UCSD-AML1 (cell line): ENCODE measurements around the gene NONO.
"Not testable (repeated sequence)": the region's sequence is repeated elsewhere in the genome, so short reads cannot be mapped to it uniquely, and the experiment has no call there.

Source experiments
- DNase-seq: peaks from one replicate; lab custom pipeline; 2025; ENCODE audit not compliant: unreplicated experiment; lab: John Stamatoyannopoulos, UW

NONO gene

GRCh38 chrX:71282514-71283402 lies 677 bp upstream of the NONO start:
- DNase-seq = no peak

DNA sequence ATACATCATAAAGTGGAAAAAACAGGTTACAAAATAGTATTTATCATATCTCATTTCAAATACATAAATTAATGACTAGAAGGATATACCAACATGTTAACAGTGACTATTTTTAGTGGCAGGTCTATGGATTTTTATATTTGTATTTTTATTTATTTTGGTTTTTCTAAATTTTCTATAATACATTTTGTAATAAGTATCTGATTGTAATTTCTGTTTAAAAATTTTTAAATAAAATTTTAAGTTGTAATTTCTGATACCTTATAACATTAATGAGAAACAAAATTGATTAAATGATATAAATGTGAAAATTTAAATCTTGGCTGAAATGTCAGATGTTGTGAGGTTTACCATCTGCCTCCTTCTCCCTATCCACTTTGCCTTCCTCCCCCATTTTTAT lies 2.5 kb downstream of the NONO start:
- no peak for DNase-seq

DNA sequence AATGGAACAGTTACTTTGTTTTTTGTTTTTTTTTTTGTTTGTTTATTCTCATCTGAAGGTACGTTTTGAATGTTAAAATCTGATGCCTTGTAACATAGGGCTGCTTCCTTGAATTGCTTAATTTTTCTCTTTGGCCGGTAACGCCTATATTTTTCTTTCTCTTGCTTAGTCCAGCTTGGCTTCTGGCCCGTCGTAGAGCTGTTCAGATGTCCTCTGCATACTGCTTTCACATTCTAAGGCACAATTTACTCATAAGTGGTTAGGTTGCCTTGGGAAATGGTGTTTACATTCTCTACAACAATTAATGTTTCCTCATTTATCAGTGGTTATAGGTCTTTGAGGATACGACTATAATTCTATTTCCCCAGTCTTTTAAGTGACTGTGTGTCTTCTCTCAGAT lies 7.9 kb downstream of the NONO start:
- no peak for DNase-seq

DNA sequence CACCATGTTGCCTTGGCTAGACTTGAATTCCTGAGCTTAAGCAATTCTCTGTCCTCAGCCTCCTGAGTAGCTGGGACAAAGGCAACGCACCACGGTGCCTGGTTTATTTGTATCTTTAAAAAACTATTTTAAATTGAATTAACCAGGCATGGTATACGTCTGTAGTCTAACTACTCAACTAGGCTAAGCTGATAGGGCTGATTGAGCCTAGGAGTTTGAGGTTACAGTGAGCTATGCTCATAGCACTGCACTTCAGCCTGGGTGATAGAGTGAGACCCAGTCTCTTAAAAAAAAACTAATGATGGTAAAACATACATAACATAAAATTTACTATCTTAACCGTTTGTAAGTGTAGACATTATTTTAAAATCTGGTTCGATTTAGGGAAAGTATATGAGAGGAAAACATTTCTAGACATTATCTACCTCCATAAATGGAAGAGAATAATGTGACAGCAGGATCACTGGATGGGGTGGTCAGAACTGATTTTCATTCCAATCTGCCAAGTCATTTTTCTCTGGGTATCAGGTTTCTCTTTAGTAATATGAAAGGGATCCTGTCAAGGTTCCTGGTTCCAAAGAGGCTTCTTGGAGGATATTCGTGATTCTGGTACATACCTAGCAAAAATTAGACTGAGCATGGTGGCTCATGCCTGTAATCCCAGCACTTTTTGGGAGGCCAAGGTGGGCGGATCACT lies 9.4 kb downstream of the NONO start:
- DNase-seq = no peak

GRCh38 chrX:71296806-71297205 lies 13.4 kb downstream of the NONO start:
- DNase-seq = no peak

- no peak for DNase-seq
These were observed 14.7 kb downstream of the NONO start for GRCh38 chrX:71298119-71298518.

GRCh38 chrX:71300064-71300463 lies 16.6 kb downstream of the NONO start:
- DNase-seq = not testable (repeated sequence)

DNA sequence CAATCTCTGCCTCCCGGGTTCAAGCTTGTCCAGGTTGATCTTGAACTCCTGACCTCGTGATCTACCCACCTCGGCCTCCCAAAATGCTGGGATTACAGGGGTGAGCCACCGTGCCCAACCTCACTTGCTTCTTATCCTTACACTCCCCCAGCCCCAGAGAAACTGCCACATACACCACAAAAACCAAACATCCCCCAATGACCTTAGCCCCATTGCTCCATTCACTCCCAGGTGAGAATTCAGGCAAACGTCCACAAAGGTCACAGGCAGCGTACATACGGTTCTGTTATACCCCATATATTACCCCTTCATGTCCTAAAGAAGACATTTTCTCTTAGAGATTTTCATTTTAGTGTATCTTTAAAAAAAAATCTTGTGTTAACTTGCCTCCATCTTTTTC lies 17.1 kb downstream of the NONO start:
- not testable (repeated sequence) for DNase-seq

DNA sequence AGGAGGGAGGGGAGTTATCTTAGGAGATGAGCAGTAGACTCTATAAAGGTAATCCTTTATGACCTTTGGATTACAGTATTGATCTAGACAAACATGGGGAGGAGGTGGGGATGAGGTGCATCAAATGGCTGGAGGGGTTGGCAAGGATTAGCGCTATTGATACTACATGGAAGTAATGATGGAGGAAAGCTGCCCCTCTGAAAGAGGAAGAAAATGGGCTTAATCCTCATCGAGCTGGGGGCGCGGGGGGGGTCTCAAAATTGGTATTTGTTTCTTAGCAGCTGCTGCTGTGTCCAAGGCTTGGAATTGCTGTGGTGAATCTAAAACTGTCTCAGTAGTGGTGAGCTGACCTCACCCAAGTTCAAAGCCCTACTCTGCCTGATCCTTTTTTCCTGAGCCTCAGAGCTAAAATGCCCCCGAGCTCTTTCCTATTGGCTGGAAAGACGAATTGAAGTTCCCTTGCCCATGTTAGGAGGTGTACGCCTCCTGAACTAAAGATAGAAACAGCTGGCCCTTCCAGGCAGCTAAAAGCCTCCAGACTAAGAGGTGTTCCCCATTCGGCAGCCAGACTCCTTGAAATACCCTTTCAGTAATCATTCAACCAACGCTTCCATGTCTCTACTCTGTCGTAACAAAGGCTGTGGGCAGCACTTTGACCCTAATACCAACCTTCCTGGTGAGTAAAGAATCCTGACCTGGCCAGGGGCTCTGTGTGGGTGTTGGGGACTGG lies 17.9 kb downstream of the NONO start, which contains the start of gene ITGB1BP2:
TSS of gene ITGB1BP2 (plus strand) at position 556 of the 730 bp plus-strand sequence. CDS start at position 613, 57 bp downstream.
- peak; percentile 33 for DNase-seq

- no peak for DNase-seq
These were observed 19.2 kb downstream of the NONO start for GRCh38 chrX:71302461-71303213.

- no peak for DNase-seq
These were observed 21.1 kb downstream of the NONO start for GRCh38 chrX:71304561-71304960.

DNA sequence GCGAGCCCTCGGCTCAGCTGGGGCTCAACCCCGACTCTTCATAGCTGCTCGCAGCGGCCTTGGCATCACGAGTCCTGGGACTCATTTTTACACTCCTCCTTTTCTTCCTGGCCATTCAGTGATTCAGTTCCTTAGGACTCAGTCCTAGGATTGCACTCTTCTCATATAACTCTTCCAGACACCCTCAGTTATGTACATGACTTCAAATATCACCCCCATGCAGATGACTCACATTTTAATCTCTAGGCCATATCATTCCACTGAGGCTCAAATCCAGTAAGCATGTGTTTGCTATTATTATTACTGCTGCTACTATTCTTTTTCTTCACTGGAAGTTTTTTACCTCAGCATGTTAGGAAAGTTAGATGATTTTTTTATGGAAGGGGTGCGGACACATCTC lies 32.5 kb downstream of the NONO start:
- DNase-seq = no peak

- DNase-seq = not testable (repeated sequence)
These were observed 33.5 kb downstream of the NONO start for GRCh38 chrX:71316959-71317358.

DNA sequence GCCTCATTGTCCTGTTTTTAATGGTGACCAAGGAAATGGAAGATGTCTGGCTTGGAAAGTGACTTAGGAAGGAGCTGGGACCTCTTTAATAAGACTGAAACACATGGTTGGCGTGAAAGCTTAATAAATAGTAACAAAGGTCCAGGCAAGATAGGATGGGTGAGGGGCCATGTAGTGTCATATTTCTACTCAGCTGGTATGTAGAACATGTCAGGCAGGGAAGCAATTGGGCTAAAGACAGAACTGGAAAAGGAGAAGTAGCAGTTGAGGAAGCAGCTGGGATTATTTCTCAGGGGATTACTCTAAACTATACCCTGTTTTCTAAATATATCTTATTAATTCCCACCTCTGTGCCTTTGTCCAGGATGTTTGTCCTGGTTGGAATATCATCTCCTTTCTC lies 36.7 kb downstream of the NONO start:
- DNase-seq = no peak

- DNase-seq = no peak
These were observed 38.3 kb downstream of the NONO start for GRCh38 chrX:71321731-71322130.

GRCh38 chrX:71324452-71324851 lies 41.0 kb downstream of the NONO start:
- DNase-seq = not testable (repeated sequence)

- no peak for DNase-seq
These were observed 43.0 kb downstream of the NONO start for GRCh38 chrX:71326394-71326793.

- not testable (repeated sequence) for DNase-seq
These were observed 65.8 kb downstream of the NONO start for GRCh38 chrX:71349151-71349665.

GRCh38 chrX:71349867-71350266 lies 66.4 kb downstream of the NONO start:
- not testable (repeated sequence) for DNase-seq
